T-helper 9 cell (primary cell): ENCODE data around the gene TBC1D10A.

Experiments used
- DNase-seq: peaks from one replicate; pipeline ENCODE4 v3.0.0-alpha.2; 2020

The TBC1D10A gene

DNA sequence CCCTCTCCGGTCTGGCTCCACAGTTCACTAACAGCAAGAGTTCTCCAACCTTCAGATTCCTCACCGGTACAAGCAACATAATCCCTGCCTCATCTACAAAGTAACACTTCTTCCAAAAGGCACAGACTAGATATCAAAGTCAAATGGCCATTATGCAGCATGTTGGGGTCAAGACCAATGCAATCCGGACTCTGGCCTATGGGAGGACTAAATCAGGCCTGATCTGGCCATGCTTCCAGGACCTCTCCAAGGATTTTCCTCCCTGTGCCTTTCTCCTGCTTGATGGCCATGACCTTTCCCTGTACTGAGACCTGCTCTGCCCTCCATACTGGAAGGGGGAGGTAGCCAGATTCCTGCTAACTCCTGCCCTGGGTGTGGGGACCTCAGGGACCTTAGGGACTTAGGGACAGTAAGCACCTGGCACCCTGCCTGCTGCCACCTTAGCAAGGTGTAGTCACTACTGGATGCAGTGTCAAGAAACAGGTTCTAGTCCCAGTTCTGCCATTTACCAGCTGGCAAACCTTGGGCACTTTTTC is 6.7 kb downstream of the TBC1D10A start:
- no peak for DNase-seq

DNA sequence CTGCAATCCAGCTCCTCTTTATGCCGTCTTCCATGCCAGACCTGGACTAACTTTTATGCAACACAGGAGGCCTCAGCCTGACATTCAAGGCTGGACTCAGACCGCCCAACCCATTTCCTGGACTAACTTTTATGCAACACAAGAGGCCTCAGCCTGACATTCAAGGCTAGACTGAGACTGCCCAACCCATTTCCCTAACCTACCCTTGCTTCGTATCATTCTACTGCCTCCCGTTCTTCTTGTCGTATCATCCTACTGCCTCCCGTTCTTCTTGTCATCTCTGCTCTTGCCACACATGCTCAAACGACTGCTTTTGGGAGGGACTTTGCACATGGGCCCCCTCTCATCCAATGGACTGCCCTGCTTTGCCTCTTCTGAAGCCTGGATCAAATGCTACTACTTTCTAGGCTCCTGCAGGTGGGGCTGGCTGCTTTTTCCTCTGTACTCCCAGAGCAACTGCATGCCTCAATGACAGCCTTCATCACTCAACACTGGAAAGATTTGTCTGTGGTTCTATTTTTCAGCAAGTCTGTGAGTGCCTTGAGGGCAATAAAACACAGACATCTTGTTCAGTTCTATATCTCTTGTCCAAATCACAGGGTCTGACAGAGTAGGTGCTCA is 7.8 kb downstream of the TBC1D10A start:
- DNase-seq = no peak

- DNase-seq = no peak
Observed at GRCh38 chr22:30317778-30318177, 9.0 kb downstream of the TBC1D10A start.

DNA sequence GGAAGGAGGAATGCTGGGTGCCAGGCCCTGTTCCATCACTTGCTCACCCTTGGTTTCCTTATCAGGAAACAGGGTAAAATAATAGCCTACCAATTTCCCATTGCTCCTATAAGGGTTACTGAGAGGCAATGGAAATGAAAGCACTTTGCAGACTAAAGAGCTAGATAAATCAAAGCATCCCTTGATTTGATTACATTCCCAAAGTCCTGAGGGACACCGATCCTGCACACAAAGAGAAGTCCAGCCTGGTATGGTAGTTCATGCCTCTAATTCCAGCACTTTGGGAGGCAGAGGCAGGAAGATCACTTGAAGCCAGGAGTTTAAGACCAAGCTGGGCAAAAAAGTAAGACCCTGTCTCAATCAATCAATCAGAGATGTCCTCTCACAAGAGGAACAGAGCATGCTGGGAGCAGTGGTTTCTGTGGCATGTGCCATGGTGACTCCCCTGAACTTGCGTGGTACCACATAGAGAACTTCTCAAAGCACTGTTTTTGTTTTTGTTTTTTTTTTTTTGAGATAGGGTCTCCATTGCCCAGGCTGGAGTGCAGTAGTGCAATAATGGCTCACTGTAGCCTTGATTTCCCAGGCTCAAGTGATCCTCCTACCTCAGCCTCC is 10.7 kb downstream of the TBC1D10A start:
- DNase-seq = no peak

GRCh38 chr22:30314915-30315314 is 11.8 kb downstream of the TBC1D10A start:
- peak; percentile 42 for DNase-seq

DNA sequence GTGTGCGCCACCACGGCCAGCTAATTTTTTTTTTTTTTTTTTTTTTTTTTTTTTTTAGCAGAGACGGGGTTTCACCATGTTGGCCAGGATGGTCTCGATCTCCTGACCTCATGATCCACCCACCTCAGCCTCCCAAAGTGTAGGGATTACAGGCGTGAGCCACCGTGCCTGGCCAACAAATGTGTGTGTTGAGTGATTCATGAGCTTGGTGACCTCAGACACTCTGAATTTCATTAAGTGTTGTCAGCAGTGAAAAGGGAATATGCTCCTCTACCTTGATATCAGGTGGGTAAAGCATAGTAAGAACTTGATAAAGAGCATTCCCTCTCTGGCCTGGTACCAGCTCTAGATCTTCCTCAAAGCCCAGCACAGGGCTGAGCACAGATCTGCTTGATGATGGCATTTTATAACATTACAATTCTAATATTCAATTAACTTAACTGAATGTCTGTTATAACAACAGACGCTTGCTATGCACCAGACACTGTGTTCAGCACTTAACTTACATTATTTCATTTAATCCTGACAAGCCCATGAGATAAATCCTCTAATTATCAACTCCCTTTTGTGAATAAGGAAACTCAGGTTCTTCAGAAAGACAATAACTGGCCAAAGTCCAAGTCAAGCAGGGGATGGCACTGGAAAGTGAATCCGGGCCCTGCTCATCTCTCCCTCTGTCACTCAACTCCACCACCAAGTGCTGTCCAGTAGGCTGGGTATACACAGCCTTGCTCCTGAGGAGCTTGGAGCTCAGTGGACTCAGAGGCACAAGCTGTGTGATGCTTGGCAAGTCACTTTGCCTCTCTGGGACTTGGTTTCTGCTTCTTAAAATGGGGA is 13.0 kb downstream of the TBC1D10A start:
- no peak for DNase-seq

DNA sequence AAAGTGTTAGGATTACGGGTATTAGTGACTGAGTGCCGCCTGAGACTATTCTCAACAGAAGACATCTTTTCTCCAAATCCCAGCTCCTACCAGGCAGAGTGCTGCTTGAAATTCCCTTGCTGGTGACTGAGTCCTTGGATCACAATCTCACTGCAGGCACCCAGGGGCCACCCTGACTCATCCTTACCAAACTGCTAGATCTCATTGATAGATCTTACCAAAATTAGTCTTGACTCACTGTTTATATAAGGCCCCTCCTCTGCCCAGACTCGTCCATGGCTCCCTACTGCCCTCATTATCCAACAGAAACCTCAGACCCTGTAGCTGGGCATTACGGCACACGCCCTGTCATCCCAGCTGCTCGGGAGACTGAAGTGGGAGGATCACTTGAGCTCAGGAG is 14.7 kb downstream of the TBC1D10A start:
- DNase-seq = no peak

- DNase-seq = no peak
Observed at GRCh38 chr22:30310881-30311771, 15.6 kb downstream of the TBC1D10A start.

DNA sequence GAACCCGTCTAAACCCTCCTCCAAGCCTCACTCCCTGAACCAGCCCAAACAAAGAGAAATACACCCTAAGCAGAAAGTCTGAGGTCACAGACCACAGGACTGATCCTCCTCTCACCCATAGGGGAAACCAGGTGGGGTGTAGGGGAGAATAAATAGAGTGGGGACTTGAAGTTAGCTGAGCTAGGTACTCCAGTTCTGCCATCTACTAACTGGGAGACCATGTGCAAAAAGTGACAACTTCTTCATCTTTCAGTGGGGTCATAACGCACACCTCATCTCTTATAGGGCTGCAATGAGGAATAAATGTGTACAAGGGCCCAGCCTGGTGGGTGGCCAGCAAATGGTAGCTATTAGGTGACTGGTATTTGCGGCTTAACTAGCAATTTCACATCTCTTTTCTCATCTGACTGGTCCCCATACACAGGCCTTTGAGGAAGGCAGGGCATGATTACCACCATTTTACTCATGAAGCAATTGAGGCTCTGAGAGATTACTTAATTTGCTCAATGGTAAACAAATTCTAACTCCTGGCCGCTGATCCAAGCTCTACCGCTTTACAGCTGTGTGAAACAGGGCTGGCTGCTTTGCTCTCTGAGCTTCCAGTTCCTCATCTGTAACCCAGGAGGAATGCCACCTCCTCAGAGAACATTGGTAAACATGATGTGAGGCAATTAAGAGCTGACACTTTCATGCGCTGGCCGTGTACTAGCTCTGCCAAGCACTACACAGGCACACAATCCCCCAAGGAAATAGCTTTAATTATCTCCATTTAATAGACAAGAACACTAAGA is 16.6 kb downstream of the TBC1D10A start:
- no peak for DNase-seq

GRCh38 chr22:30308518-30309230 is 18.1 kb downstream of the TBC1D10A start:
- no peak for DNase-seq

DNA sequence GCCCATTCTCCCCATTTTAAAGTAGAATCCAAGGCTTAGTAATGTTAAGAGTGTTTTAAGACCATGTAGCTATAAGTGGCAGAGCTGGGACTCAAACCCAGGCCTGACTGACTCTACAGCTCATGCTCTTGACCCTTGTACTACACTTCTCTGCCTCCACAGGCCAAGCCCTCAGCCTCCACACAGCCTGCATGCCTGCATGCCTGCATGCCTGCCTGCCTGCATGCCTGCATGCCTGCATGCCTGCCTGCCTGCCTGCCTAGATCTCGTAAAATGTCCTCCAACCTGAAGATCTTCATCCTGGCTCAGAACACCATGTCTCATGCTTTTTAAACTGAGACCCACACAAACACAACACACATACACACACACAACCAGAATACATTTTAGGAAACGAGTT is 18.6 kb downstream of the TBC1D10A start:
- no peak for DNase-seq

DNA sequence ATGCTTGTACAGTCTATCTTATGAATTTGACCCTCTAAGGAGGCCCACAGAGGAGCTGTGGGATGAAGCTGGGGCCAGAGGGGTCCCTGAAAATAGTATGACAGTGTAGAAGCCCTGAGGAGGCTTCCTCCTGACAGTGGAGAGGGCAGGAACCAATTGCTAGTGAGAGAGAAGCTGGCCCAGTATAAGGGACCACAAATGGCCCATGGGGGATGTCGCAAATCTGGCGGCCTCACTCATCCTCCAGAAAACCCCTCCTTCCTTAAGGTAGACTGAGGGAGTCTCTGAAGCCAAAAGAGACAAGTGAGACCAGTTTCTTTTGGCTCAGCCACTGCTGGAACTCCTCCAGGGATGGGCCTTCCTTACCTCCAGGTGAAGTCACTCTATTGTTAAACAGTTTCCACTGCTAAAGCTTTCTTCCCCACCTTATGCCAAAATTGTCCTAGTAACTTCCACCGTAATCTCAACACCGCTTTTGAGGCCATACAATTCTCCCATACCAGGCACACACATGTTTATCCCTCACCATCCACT is 19.6 kb downstream of the TBC1D10A start:
- DNase-seq = no peak

DNA sequence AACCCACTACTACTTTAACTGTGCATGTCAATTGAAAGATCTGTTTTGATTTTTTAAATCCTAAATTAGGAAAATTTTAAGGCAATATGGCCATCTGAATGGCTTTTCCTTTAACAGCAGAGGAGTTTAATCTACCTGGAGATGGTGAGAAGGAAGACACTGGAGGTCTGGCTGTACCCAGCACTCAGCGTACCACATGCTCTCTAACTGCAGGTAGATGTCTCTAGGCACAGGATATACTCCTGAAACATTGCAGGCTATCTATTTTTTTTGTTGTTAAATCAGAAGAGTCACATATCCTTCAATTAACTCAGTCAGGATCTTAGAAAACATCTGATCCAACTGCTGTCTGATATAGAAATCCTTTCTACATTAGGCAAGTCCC is 20.1 kb downstream of the TBC1D10A start:
- DNase-seq = no peak

GRCh38 chr22:30305906-30306626 is 20.7 kb downstream of the TBC1D10A start:
- DNase-seq = no peak

DNA sequence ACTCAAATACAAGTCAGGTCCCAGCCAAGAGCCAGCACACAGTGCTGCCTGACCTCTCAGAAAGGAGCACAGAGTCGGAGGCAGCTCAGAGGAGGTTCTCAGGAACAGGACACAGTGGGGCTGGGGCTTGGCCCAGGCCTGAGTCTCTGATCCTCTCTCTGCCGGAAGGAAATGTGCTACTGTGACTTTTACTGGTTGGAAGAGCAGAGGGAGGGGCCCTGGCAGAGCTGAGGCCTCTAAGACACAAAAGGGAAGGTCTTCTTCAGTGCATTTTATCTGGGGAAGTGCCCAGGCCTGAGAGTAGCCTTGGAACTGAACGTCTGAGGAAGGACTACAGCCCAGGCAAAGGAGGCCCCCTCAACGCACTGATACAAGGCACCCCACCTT is 21.2 kb downstream of the TBC1D10A start:
- DNase-seq = peak; percentile 33

DNA sequence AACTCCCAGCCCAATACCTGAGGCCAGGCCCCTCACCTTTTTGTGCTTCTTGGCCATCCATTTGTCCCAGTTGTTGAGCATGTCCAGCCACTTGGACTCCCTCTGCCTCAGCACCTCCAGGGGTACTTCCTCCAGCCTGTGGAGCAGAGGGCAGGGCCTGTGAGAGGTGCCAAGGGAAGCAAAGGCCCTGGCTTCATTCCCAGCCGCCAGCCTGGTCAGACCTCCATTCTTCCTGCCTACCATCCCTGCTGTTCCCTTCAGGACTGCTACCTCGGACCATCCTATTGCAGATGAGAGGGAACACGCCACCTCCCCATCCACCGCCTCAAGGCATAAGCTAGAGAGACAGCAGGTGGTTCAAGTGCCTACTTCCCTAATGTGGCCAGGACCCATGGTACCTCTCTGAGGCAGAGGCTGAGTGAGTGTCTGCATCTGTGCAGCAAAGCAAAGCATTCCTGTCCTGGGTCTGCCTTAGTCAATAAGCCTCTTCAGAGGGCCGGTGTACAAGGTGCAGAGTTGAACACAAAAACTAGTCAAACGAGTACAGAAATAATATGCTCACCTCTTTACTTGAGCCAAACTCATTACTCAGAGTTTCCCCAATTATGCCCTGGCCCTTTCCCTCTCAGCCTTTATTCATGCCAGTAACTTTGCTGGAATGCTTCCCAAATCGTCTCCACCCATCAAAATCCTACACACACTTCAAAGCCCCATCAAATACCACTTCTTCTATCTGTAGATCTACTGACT is 22.1 kb downstream of the TBC1D10A start:
- no peak for DNase-seq

GRCh38 chr22:30302810-30303138 is 24.0 kb downstream of the TBC1D10A start:
- no peak for DNase-seq

DNA sequence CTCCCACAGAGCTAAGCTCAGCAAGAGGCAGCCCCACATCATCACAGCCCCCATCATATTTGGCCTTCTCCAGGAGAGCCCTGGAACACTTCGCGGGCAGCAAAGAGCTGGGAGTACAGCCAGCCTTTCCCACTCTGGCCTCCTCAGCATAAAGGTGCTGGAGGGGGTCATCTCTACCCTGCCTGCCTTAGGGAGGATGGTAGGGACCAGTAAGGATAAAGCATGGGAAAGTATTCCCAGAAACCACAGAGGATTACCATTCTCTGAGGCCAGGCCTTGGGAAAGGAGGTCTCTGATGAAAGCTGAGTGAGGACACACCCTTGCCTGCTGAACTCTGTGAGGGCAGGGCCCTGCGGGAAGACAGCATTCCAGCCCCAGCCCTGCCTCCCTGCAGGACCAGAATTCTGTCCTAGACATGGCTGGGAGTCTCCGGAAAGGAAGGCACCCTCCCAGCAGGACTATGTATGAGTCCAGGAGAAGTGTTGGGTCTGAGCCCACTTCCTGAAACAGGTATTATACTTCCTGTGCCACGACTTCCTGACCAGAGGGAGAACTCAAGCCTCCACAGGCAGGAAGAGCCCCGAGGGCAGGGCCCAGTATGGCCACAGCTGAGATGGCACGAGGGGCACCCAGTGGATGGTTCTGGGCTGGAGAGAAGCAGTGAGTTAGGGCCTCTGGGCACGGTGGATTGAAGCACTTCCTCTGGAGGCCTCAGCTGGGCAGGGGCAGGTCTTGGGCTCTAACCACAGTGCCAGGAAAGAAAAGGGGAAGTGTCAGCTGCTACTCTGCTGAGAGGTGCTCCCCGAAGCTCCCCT is 24.5 kb downstream of the TBC1D10A start:
- no peak for DNase-seq

- no peak for DNase-seq
Observed at GRCh38 chr22:30299322-30299721, 27.4 kb downstream of the TBC1D10A start.
